Parathyroid adenoma (tissue), 2 donors: ENCODE results near the gene SMAD7.
A peak's percentile ranks its signal among the peaks of the same experiment; 100 is the strongest.

Source experiments
- H2AFZ ChIP-seq: fragments of 300-600 bp; sonication (generic); one replicate; pipeline ENCODE4 v1.7.0; 2017; ENCODE audit warnings: antibody characterized with exemption, mild to moderate bottlenecking
- H3K27ac ChIP-seq: fragments of 300-600 bp; sonication (generic); one replicate; pipeline ENCODE4 v1.7.0; 2017
- H3K27me3 ChIP-seq: fragments of 300-600 bp; sonication (generic); one replicate; pipeline ENCODE4 v1.7.0; 2017; ENCODE audit warnings: low read length; ENCODE audit not compliant: control insufficient read depth, insufficient read depth
- H3K36me3 ChIP-seq: fragments of 300-600 bp; sonication (generic); one replicate; pipeline ENCODE4 v1.7.0; 2017; ENCODE audit warnings: low read length; ENCODE audit not compliant: control insufficient read depth, insufficient read depth
- H3K4me1 ChIP-seq: fragments of 300-600 bp; sonication (generic); one replicate; pipeline ENCODE4 v1.7.0; 2017; ENCODE audit warnings: control low read depth
- H3K4me2 ChIP-seq: fragments of 300-600 bp; sonication (generic); one replicate; pipeline ENCODE4 v1.7.0; 2017; ENCODE audit warnings: low read length
- H3K4me3 ChIP-seq: fragments of 300-600 bp; sonication (generic); one replicate; pipeline ENCODE4 v1.7.0; 2017; ENCODE audit warnings: low read depth, low read length
- H3K79me2 ChIP-seq: fragments of 300-600 bp; sonication (generic); one replicate; pipeline ENCODE4 v1.7.0; 2017; ENCODE audit warnings: control low read depth
- H3K9ac ChIP-seq: fragments of 300-600 bp; sonication (generic); one replicate; pipeline ENCODE4 v1.7.0; 2017; ENCODE audit warnings: mild to moderate bottlenecking
- H3K9me3 ChIP-seq: fragments of 300-600 bp; sonication (generic); one replicate; pipeline ENCODE4 v1.7.0; 2017; ENCODE audit warnings: low read length; ENCODE audit not compliant: control insufficient read depth
- TF ChIP-seq, protein P1 (sequence below): fragments of 300-600 bp; sonication (generic); IDR thresholded peaks from one replicate; pipeline ENCODE4 v1.7.0; 2017; ENCODE audit warnings: antibody characterized with exemption, mild to moderate bottlenecking
- donor health status: primary hyperparathyroidism.

The SMAD7 gene

DNA sequence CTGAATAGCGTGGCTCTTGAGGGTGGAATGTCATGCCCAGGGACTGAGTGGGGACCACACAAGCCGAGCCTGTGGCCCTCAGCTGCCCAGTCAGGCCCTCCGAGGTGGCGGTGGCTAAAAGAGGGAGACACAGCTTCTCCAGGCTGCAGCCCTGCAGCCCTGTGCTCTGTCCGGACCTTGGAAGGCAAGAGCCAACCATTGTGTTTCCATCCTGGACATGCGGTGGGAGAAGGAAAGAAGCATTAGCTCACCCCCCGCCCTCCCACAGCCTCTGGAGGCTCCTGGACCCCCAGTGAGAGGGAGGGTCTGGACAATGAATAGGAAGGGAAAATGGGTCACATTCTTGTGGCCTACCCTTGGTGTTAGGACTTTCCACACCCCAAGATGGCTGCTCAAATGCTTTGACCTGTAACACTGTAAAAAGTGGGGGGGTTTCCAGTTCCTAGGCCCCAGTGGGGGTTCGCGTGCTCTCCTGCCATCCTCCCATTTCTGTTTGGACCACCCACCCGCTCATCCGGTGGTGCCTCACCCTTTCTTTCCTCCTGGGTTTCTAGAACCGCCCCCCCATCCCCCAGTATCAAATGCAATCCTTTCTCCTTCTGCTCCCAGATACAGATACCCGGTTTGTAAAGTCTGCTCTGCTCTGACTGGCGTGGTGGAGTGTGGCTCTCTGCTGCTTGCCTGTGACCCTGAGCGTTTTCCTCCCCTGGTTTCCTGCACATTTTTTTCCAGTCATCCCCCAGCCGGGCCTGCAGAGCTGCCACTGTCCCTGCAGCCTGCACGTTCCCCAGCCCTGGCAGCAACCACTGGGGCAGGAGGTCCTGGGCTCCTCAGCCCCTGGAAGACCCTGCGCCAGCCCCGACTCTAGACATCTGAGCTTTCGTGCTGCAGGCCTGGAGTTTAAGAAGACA, 36.3 kb upstream of the SMAD7 start:
- no peaks in the 10 kb centered on the region for H3K9me3 ChIP-seq
- no peaks in the 10 kb centered on the region for H3K79me2 ChIP-seq
- no peak overlapping the region for H3K27ac ChIP-seq
- no peaks in the 10 kb centered on the region for H3K36me3 ChIP-seq
- H3K4me1 ChIP-seq, result peaks cover 19% of the 10 kb centered on the region
- no peak overlapping the region for H3K4me2 ChIP-seq
- H3K27me3 ChIP-seq, result no peaks in the 10 kb centered on the region
- TF ChIP-seq, protein P1, sequence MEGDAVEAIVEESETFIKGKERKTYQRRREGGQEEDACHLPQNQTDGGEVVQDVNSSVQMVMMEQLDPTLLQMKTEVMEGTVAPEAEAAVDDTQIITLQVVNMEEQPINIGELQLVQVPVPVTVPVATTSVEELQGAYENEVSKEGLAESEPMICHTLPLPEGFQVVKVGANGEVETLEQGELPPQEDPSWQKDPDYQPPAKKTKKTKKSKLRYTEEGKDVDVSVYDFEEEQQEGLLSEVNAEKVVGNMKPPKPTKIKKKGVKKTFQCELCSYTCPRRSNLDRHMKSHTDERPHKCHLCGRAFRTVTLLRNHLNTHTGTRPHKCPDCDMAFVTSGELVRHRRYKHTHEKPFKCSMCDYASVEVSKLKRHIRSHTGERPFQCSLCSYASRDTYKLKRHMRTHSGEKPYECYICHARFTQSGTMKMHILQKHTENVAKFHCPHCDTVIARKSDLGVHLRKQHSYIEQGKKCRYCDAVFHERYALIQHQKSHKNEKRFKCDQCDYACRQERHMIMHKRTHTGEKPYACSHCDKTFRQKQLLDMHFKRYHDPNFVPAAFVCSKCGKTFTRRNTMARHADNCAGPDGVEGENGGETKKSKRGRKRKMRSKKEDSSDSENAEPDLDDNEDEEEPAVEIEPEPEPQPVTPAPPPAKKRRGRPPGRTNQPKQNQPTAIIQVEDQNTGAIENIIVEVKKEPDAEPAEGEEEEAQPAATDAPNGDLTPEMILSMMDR, result no peak
- H2AFZ ChIP-seq, result no peak overlapping the region
- H3K9ac ChIP-seq, result no peak overlapping the region
- no peak overlapping the region for H3K4me3 ChIP-seq

DNA sequence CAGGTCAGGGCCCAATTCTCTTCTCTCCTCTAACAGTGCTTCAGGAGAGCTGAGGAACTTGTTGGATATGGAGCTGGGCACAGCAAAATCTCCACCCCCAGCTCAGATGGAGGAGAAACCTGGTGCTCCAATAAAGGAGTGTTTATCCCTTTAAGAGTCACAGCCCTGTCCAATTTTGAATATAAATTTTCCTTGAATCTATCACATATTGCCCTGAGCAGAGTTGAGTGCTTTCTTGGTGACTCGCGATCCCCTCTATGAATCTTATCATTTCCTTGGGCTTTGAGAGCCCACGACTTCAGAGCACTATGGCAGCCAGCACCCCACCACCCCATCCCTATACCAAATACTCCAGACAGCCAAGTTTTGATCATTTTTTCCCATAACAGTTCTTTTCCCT, 34.4 kb upstream of the SMAD7 start:
- no peaks in the 10 kb centered on the region for H3K27me3 ChIP-seq
- no peaks in the 10 kb centered on the region for H3K79me2 ChIP-seq
- no peak overlapping the region for H3K9ac ChIP-seq
- H3K4me3 ChIP-seq, result no peak overlapping the region
- no peak overlapping the region for H3K4me2 ChIP-seq
- H3K4me1 ChIP-seq, result peaks cover 20% of the 10 kb centered on the region
- no peaks in the 10 kb centered on the region for H3K36me3 ChIP-seq
- H2AFZ ChIP-seq, result no peak overlapping the region
- no peaks in the 10 kb centered on the region for H3K9me3 ChIP-seq
- H3K27ac ChIP-seq, result no peak overlapping the region
- TF ChIP-seq, protein P1, result no peak

DNA sequence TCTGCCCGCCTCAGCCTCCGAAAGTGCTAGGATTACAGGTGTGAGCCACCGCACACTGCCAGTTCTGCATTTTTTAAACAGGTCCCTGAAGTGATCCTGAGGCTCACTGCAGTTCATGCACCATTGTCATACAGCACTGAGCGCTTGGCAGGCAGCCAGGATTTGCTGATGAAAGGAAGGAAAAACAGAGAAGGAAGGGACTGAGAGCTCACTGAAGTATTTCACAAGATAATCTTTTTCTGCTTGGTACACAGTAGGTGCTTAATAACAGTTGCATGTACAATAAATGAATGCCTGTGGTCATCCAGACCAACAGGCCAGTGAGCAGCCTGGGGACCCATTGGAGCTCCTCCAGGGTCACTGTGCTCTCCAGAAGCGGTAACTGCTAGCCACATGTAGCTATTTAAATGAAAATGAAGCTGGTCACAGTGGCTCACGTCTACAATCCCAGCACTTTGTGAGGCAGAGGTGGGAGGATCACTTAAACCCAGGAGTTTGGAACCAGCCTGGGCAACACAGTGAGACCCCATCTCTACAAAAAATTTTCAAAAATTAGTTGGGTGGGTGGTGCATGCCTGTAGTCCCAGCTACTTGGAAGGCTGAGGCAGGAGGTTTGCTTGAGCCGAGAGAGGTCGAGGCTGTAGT, 33.1 kb upstream of the SMAD7 start:
- H3K79me2 ChIP-seq, result no peaks in the 10 kb centered on the region
- no peak overlapping the region for H3K4me2 ChIP-seq
- H3K4me1 ChIP-seq, result peaks cover 20% of the 10 kb centered on the region
- TF ChIP-seq, protein P1, result no peak
- no peak overlapping the region for H3K4me3 ChIP-seq
- H3K36me3 ChIP-seq, result no peaks in the 10 kb centered on the region
- H3K27ac ChIP-seq, result peak overlapping the region; percentile 84
- no peaks in the 10 kb centered on the region for H3K27me3 ChIP-seq
- H3K9ac ChIP-seq, result no peak overlapping the region
- H3K9me3 ChIP-seq, result no peaks in the 10 kb centered on the region
- peak overlapping the region; percentile 68 for H2AFZ ChIP-seq

DNA sequence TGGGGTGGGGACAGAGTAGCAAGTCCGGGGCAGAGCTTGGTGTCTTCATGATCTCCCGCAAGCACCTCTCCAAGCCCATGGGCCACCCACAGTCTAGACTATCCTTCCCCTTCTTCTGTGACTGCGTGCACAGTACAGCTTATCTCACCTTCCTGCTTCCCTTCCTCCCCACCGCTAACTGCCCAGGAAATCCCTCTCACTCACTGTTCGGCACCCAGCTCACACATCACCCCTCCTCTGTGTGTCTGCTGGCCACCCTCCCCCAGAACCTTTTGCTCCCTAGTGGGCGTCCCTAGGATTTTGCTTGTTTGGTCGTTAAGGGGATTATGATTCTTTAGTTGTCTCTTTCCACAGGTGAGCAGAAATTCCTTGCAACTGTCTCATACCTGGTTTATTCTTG, 31.5 kb upstream of the SMAD7 start:
- Histone ChIP-seq H3K27me3 (no peaks in the 10 kb centered on the region), H3K79me2 (no peaks in the 10 kb centered on the region), H3K9me3 (no peaks in the 10 kb centered on the region), H3K4me3 (no peak overlapping the region), H2AFZ (peak overlapping the region; percentile 68), H3K27ac (peak overlapping the region; percentile 84), H3K4me1 (peaks cover 20% of the 10 kb centered on the region), H3K36me3 (no peaks in the 10 kb centered on the region), H3K4me2 (peak overlapping the region; percentile 9), H3K9ac (no peak overlapping the region)
- TF ChIP-seq, protein P1, result no peak
